Stimulated activated CD8-positive, alpha-beta memory T cell treated with anti-CD3 and anti-CD28 coated beads, Interleukin-12 subunit alpha, Interleukin-12 subunit beta, amount 100 ng/mL, for 24 hours (primary cell): Measurements from ENCODE around the gene IKZF2.
"Not testable (repeated sequence)": the region's sequence is repeated elsewhere in the genome, so short reads cannot be mapped to it uniquely, and the experiment has no call there.

ENCODE experiments used
- DNase-seq: peaks from one replicate; pipeline ENCODE4 v3.0.0-alpha.2; 2020; ENCODE audit errors: extremely low read depth

The IKZF2 gene

DNA sequence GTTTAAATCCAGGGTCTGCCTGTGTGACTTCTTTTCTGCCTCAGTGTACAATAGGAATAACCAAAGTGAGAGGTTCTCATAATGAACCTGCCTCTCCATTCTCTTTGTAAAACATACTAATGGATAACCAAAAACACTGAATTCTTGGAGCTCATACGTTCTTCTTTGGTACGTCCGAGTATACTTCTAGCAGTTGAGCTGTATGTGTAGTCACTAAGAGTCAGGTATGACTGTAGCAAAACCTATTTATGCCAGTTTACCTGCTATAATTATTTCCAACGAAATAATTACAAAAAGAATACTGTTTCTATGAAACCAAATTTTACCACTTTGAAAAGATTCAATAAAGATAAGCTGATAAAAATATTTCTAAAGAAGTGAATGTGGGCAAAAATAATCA lies 109.2 kb downstream of the IKZF2 start:
- no peak for DNase-seq

GRCh38 chr2:213036836-213037235 lies 114.6 kb downstream of the IKZF2 start:
- DNase-seq = no peak

GRCh38 chr2:213034585-213034984 lies 116.8 kb downstream of the IKZF2 start:
- no peak for DNase-seq

- DNase-seq = no peak
Observed at GRCh38 chr2:213032607-213033006, 118.8 kb downstream of the IKZF2 start.

GRCh38 chr2:213022987-213023386 lies 128.4 kb downstream of the IKZF2 start:
- no peak for DNase-seq

GRCh38 chr2:213021971-213022899 lies 129.2 kb downstream of the IKZF2 start:
- no peak for DNase-seq

GRCh38 chr2:213020913-213021312 lies 130.5 kb downstream of the IKZF2 start:
- DNase-seq = not testable (repeated sequence)

- DNase-seq = no peak
Observed at GRCh38 chr2:213020268-213020667, 131.1 kb downstream of the IKZF2 start.

DNA sequence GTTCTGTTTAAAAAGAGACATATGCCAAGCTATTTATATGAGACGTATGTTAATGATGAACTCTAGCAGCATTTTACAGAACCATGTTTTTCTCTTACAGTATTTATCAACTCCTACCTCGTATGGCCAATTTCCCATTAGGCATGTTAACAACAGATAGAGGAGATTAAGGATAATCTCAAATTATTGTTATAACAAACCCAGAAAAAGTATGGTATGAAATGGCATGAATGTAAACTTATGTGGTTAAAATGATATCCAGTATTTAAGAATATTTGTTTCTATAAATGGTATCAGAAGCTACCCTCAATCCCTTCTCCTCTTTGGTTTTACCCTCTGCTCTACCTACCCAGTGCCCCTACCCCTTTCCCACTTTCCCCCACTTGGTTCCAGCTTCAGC lies 132.0 kb downstream of the IKZF2 start:
- no peak for DNase-seq

DNA sequence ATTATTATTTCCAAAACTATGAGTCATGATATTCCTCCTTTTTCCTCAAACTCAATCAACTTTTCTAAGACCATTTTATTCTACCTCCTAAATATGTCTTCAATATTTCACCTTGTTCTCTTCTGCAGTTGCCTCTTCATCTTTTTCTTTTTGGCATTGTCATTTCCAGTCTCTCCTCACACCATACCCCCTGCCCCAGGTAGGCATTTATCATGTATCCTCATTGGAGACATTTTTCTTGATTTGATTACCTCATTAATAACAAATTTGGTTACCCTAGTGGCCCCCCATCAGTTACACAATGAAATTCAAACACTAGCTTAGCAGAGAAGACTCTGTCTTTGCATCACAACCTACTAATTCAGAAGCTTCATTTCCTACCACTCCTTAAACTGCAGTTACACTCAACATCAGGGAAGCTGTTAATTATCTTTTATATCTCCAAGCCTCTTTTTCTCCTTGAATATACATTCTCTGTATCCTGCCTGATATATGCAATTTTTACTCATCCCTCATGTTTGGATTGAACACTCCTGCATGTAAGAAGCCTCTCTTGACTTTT lies 133.0 kb downstream of the IKZF2 start:
- no peak for DNase-seq

DNA sequence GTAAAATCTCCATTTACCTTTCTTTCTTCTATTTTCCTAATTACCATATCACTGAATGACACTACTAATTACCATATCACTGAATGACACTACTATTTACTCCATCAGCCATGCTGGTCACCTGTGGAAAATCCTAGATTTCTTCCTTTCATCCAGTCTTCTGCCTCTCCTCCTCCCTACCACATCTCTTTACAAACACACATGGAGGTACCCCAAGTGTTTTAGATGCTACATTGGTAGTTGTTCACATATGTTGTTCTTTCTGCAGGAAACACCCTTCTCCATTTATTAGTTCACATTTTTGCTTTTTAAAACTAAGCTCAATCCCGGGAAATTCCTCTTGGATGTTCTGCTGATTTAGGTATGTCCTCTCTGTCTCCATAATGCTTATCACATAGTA lies 134.0 kb downstream of the IKZF2 start:
- no peak for DNase-seq

DNA sequence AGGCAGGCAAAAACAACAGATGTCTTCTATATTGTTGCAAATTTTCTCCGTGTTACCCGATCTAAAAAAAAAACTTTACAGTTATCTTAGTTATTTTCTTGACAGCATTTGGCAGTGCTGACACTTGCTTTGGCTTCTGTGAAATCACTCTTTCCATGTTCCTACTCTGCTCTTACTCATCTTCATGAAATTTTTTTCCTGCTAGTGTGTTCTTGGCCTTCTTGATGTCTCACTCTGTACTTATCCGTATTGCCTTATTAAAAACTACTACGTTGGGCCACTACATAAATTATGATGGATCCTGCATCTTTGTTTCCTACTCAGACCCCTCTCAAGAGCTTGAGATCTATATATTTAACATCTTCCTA lies 134.4 kb downstream of the IKZF2 start:
- no peak for DNase-seq

DNA sequence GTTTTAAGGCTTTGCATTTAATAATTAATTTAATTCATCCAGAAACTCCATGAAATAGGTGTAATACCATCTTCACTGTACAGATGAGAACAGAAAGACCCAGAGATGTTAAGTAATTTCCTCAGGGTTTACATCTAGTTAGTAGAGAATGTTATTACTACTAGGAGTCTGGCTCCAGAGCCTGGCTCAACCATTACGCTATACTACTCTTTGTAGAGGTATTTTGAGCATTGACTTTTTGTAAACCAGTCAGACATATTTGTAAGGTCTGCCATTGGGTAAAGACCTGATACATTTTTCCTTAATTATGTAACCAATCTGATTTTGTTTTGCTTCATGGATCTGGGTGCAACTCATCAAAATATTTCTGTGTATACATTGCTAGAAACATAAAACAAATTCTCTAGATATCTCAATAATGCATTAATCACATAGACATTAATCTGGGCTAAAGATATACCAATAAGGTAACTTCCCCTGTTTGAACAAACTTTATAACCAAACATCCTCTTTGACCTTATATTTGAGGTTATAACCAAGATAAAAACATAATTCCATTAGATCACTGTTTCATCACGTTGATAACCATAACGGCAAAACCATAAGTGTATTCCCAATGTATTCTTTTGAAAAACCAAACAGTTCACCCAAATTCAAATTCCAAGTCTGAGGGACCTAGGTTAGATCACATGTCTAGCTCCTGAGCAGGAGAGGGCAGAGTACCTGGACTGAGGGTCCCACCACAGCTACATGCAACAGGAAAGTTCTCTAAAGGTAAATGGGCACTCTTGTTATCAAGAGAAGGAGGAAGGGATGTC lies 135.0 kb downstream of the IKZF2 start:
- DNase-seq = no peak

GRCh38 chr2:213015387-213016165 lies 135.8 kb downstream of the IKZF2 start:
- no peak for DNase-seq

DNA sequence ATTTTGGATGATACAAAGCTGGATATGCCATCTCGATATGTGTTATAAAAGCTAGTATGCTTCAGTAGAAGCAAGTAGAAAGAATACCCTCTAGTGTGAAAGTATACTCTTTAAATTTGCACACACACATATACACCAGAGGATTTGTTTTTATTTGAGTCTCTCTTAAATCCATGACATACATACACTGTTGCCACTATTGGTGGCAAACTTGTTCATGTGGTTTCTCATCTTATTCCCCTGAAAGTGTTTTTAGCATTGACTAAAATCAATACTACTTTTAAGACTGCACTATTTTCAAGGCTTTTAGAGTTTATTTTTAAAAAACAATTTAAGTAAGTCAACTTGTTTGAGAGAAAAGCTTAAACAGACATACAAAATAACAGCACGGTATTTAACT lies 137.4 kb downstream of the IKZF2 start:
- DNase-seq = no peak

DNA sequence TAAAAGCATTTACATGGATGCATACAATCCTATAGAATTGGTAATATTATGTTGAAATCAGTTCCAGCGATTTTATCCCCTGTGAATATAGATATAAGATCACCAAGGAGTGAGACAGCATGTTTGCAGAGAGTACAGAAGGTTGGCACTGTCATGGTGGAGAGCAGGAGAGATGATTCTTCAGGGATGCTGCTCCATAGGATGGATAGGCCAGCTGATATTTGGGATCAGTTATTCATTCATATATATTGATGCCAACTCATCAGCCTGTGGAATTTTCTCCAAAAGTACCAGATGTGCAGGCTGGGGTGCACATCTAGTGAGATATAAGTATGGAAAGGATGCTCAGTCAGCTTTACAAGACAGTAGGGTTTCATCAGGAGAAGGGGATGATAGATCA lies 139.9 kb downstream of the IKZF2 start:
- DNase-seq = no peak

GRCh38 chr2:213010106-213010779 lies 141.2 kb downstream of the IKZF2 start:
- no peak for DNase-seq

DNA sequence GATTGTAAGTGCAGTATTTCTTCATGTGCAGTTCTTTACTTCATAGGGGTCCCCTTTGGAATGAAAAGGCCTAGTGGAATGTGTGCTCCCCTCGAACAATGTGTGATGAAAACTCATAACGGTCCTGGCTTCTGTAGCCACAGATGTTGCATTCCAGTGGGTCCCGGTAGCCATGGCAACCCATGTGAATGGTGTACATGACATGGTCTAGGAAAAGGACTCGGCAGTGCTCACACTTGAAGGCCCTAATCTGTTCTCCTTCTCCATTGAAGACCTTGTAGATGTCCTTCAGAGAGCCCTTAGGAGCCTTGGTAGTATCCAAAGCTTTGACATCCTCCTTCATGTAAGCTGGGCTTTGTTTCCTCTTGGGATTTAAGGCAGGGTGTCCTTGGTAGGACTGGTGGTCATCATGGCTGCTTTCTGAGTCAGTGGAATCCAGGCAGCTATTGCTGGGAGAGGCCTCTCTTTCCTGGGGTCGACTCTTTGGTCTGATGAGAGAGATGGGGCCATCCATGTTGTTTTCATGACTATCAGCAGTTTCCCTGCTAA lies 144.0 kb downstream of the IKZF2 start:
- no peak for DNase-seq

DNA sequence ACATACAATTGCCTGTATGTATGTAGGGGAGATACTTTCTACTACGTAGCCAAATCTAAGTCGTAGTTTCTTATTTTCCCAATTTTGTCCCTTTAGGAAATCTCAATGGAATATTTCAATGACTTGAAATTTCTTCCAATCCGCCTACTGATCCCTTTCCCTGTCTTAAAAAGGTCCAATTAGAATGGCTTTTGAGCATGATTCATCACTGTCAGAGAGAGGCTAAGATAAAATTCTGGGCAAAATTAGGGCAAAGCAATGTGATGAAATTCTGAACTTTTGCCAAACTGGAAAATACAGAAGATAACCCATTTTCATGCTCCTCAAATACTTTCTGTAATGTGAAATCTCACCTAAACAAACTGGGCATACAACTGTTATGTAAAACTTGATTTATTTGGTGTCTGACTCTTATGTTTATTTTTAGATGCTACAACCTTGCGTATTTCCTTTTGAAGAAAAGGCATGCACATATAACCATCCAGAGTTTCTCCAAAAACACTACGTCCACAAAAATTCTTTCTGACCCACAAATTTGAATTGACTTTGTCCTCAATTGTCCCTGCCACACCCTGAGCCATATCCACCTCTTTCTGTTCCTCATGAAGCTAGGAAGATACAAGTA lies 147.1 kb downstream of the IKZF2 start:
- DNase-seq = no peak

DNA sequence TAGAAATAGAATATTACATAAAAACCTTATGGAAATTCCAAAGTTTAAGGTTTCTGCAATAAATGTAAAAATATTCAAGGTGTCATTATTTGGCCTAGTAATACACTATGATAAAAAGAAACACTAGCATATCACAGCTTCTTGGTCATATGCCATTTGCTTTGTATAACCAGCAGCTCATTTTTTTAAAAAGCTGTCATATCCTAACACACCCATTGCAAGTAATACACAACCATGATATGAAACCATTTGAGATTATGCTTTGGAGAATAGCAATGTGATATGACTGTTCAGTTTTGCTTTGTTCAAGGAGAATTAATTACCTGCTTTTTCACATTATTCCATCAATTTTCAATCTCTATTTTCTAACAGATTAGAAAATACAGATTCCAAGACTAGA lies 149.0 kb downstream of the IKZF2 start:
- DNase-seq = no peak
